NCI-H82 treated with DMSO at 0.1 percent for 48 hours (cell line): ENCODE data around the gene RANBP17.
"Not testable (repeated sequence)": the region's sequence is repeated elsewhere in the genome, so short reads cannot be mapped to it uniquely, and the experiment has no call there.

Experiments
- DNase-seq: peaks from one replicate; lab custom pipeline; 2025; ENCODE audit not compliant: unreplicated experiment; lab: John Stamatoyannopoulos, UW

The RANBP17 gene

GRCh38 chr5:171143926-171144325 is 282.1 kb downstream of the RANBP17 start:
- DNase-seq: no peak

GRCh38 chr5:171149333-171149732 is 287.5 kb downstream of the RANBP17 start:
- DNase-seq: no peak

GRCh38 chr5:171149772-171150171 is 288.0 kb downstream of the RANBP17 start:
- peak; percentile 22 for DNase-seq

- no peak for DNase-seq
Observed at GRCh38 chr5:171152382-171152781, 290.6 kb downstream of the RANBP17 start.

- DNase-seq: no peak
Observed at GRCh38 chr5:171155621-171156020, 293.8 kb downstream of the RANBP17 start.

- DNase-seq: no peak
Observed at GRCh38 chr5:171157276-171157675, 295.5 kb downstream of the RANBP17 start.

- no peak for DNase-seq
Observed at GRCh38 chr5:171157775-171158174, 296.0 kb downstream of the RANBP17 start.

GRCh38 chr5:171158581-171158980 is 296.8 kb downstream of the RANBP17 start:
- DNase-seq: no peak

GRCh38 chr5:171162165-171162564 is 300.3 kb downstream of the RANBP17 start:
- no peak for DNase-seq

GRCh38 chr5:171162596-171162995 is 300.8 kb downstream of the RANBP17 start:
- no peak for DNase-seq

- peak; percentile 97 for DNase-seq
Observed at GRCh38 chr5:171166766-171167165, 304.9 kb downstream of the RANBP17 start.

- no peak for DNase-seq
Observed at GRCh38 chr5:171168171-171168570, 306.4 kb downstream of the RANBP17 start.

GRCh38 chr5:171174960-171175359 is 313.1 kb downstream of the RANBP17 start:
- not testable (repeated sequence) for DNase-seq

- DNase-seq: no peak
Observed at GRCh38 chr5:171175746-171176145, 313.9 kb downstream of the RANBP17 start.

GRCh38 chr5:171178190-171178589 is 316.4 kb downstream of the RANBP17 start:
- DNase-seq: not testable (repeated sequence)

GRCh38 chr5:171188016-171188415 is 326.2 kb downstream of the RANBP17 start:
- DNase-seq: no peak

GRCh38 chr5:171189442-171189841 is 327.6 kb downstream of the RANBP17 start:
- no peak for DNase-seq

- no peak for DNase-seq
Observed at GRCh38 chr5:171192111-171192510, 330.3 kb downstream of the RANBP17 start.

- DNase-seq: peak; percentile 81
Observed at GRCh38 chr5:171201310-171201709, 339.5 kb downstream of the RANBP17 start.

- no peak for DNase-seq
Observed at GRCh38 chr5:171205375-171205774, 343.6 kb downstream of the RANBP17 start.

- no peak for DNase-seq
Observed at GRCh38 chr5:171207256-171207847, 345.5 kb downstream of the RANBP17 start.

GRCh38 chr5:171221916-171222315 is 360.1 kb downstream of the RANBP17 start:
- DNase-seq: no peak

- no peak for DNase-seq
Observed at GRCh38 chr5:171223927-171224326, 362.1 kb downstream of the RANBP17 start.
